Activated T-cell treated with anti-CD3 and anti-CD28 coated beads, Interleukin-2, amount 50 U/mL, for 24 hours (primary cell): ENCODE data around the gene BPNT1.
"Not testable (repeated sequence)": the region's sequence is repeated elsewhere in the genome, so short reads cannot be mapped to it uniquely, and the experiment has no call there.

Experiments
- DNase-seq: peaks from one replicate; pipeline ENCODE4 v3.0.0-alpha.2; 2020
- H3K27ac Mint-ChIP-seq: 2 replicates; pipeline ENCODE4 v1.8.0; 2020; ENCODE audit warnings: mild to moderate bottlenecking, mixed read lengths
- H3K27me3 Mint-ChIP-seq: 2 replicates; pipeline ENCODE4 v1.8.0; 2020; ENCODE audit warnings: mixed read lengths
- H3K36me3 Mint-ChIP-seq: 2 replicates; pipeline ENCODE4 v1.8.0; 2020; ENCODE audit warnings: low read depth, mixed read lengths
- H3K4me1 Mint-ChIP-seq: 2 replicates; pipeline ENCODE4 v1.8.0; 2020; ENCODE audit warnings: low read depth, mixed read lengths
- H3K4me3 Mint-ChIP-seq: 2 replicates; pipeline ENCODE4 v1.8.0; 2020; ENCODE audit warnings: mild to moderate bottlenecking, moderate library complexity, mixed read lengths
- H3K9me3 Mint-ChIP-seq: 2 replicates; pipeline ENCODE4 v1.8.0; 2020; ENCODE audit warnings: mixed read lengths

Gene BPNT1

GRCh38 chr1:220099826-220100225 lies 10.2 kb upstream of the BPNT1 start:
- Mint-ChIP-seq H3K36me3 (peaks cover 77% of the 10 kb centered on the region), H3K4me3 (no peak overlapping the region), H3K27me3 (no peaks in the 10 kb centered on the region), H3K9me3 (no peaks in the 10 kb centered on the region), H3K27ac (peak overlapping the region; percentile 33), H3K4me1 (peaks cover 23% of the 10 kb centered on the region)
- no peak for DNase-seq

GRCh38 chr1:220094016-220094911 lies 4.7 kb upstream of the BPNT1 start, which contains the start of gene IARS2:
Gene IARS2, plus strand, starts transcription at chr1:220094132. Its CDS starts 85 bp downstream, at chr1:220094217.
- H3K9me3 Mint-ChIP-seq = no peaks in the 10 kb centered on the region
- H3K36me3 Mint-ChIP-seq = peaks cover 39% of the 10 kb centered on the region
- peak within 1 kb of the TSS; percentile 83 for H3K4me3 Mint-ChIP-seq
- H3K4me1 Mint-ChIP-seq = peaks cover 30% of the 10 kb centered on the region
- H3K27ac Mint-ChIP-seq = peak within 1 kb of the TSS; percentile 87
- no peaks in the 10 kb centered on the region for H3K27me3 Mint-ChIP-seq
- peak; percentile 93 for DNase-seq

- H3K4me3 Mint-ChIP-seq = no peak overlapping the region
- DNase-seq = no peak
- no peak overlapping the region for H3K27ac Mint-ChIP-seq
- H3K36me3 Mint-ChIP-seq = peaks cover 38% of the 10 kb centered on the region
- H3K9me3 Mint-ChIP-seq = no peaks in the 10 kb centered on the region
- no peaks in the 10 kb centered on the region for H3K27me3 Mint-ChIP-seq
- H3K4me1 Mint-ChIP-seq = peaks cover 30% of the 10 kb centered on the region
These were observed 3.9 kb upstream of the BPNT1 start for GRCh38 chr1:220093361-220094015.

DNA sequence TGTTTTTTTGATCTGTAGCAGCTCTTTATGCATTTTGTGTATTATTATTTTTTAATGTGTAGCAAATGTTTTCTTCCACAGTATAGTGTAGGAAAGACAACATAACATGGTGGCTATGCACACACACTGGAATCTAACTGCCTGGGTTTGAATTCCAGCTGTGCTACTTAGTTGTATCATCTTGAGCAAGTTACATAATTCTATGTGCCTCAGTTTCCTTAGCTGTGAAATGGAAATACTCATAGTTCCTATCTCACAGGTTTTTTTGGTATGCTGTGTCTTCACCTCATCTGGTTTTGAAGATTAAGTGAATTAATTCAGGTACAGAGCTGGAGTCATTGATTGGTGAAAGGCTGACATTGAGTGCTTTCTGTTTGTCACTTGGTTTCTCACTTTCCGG lies 3.1 kb upstream of the BPNT1 start:
- Mint-ChIP-seq H3K4me1 (peaks cover 26% of the 10 kb centered on the region), H3K4me3 (no peak overlapping the region), H3K36me3 (peaks cover 30% of the 10 kb centered on the region), H3K27me3 (no peaks in the 10 kb centered on the region), H3K9me3 (no peaks in the 10 kb centered on the region), H3K27ac (no peak overlapping the region)
- no peak for DNase-seq

DNA sequence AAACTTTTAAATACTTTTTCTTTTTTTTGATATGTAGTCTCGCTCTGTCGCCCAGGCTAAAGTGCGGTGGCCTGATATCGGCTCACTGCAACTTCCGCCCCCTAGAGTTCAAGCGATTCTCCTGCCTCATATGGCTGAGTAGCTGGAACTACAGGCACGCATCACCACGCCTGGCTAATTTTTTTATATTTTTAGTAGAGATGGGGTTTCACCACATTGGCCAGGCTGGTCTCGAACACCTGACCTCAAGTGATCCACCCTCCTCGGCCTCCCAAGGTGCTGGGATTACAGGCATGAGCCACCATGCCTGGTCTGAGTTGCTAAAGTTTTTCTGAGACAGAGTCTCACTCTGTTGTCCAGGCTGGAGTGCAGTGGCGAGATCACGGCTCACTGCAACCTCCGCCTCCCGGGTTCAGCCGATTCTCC lies 3.3 kb downstream of the BPNT1 start:
- not testable (repeated sequence) for H3K4me1 Mint-ChIP-seq, H3K27me3 Mint-ChIP-seq, DNase-seq, H3K4me3 Mint-ChIP-seq, H3K27ac Mint-ChIP-seq, H3K9me3 Mint-ChIP-seq
- peaks cover 19% of the 10 kb centered on the region for H3K36me3 Mint-ChIP-seq

- Mint-ChIP-seq H3K27me3 (no peaks in the 10 kb centered on the region), H3K4me1 (peaks cover 4% of the 10 kb centered on the region), H3K36me3 (peaks cover 21% of the 10 kb centered on the region), H3K4me3 (no peak overlapping the region), H3K9me3 (no peaks in the 10 kb centered on the region), H3K27ac (no peak overlapping the region)
- no peak for DNase-seq
These were observed 5.1 kb downstream of the BPNT1 start for GRCh38 chr1:220084460-220084859.

- Mint-ChIP-seq H3K4me3 (no peak overlapping the region), H3K36me3 (peaks cover 49% of the 10 kb centered on the region), H3K9me3 (no peaks in the 10 kb centered on the region), H3K27me3 (no peaks in the 10 kb centered on the region), H3K4me1 (no peaks in the 10 kb centered on the region), H3K27ac (no peak overlapping the region)
- DNase-seq = no peak
These were observed 11.7 kb downstream of the BPNT1 start for GRCh38 chr1:220077887-220078286.

- H3K4me3 Mint-ChIP-seq = no peak overlapping the region
- peaks cover 53% of the 10 kb centered on the region for H3K36me3 Mint-ChIP-seq
- H3K27me3 Mint-ChIP-seq = no peaks in the 10 kb centered on the region
- no peaks in the 10 kb centered on the region for H3K9me3 Mint-ChIP-seq
- H3K4me1 Mint-ChIP-seq = no peaks in the 10 kb centered on the region
- H3K27ac Mint-ChIP-seq = no peak overlapping the region
- no peak for DNase-seq
These were observed 12.5 kb downstream of the BPNT1 start for GRCh38 chr1:220076861-220077762.

- Mint-ChIP-seq H3K27ac (no peak overlapping the region), H3K36me3 (peaks cover 64% of the 10 kb centered on the region), H3K4me3 (no peak overlapping the region), H3K4me1 (peaks cover 3% of the 10 kb centered on the region), H3K9me3 (peaks cover 3% of the 10 kb centered on the region), H3K27me3 (no peaks in the 10 kb centered on the region)
- no peak for DNase-seq
These were observed 22.1 kb downstream of the BPNT1 start for GRCh38 chr1:220067269-220068204.

DNA sequence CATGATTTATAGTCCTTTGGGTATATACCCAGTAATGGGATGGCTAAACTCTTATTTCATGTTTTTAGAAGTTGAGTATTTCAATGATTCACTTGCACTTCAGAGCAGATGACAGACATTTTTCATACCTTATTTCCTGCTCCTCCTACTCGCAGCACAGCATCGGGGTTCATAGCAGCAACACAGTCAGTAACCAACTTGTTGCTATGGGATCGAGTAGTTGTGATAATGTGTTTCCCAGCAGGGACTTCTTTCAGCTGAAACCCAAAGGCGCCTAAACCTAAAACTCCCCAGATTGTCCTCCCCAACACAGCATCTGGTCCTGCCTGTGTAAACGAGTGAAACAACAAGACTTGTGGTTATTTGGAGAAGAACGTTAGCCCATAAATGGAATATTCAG lies 27.0 kb downstream of the BPNT1 start:
- Mint-ChIP-seq H3K9me3 (peaks cover 4% of the 10 kb centered on the region), H3K27me3 (no peaks in the 10 kb centered on the region), H3K4me1 (peaks cover 3% of the 10 kb centered on the region), H3K27ac (no peak overlapping the region), H3K36me3 (peaks cover 67% of the 10 kb centered on the region), H3K4me3 (no peak overlapping the region)
- no peak for DNase-seq

DNA sequence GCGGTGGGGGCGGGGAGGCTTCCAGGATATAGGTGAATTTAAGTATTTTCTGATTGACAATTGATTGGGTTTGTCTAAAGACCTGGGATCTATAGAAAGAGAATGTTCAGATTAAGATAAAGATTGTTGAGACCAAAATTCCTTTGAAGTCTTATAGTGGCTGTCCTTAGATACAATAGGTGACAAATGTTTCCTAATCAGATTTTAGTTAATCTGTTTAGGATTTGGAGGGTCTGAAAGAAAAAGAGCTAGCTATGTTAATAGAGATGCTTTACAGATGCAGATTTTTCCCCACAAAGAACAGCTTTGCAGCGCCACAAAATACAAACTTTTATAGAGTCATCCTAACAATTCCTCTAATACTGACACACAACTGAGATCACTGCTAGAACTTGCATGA lies 28.7 kb downstream of the BPNT1 start:
- Mint-ChIP-seq H3K27ac (no peak overlapping the region), H3K4me3 (no peak overlapping the region), H3K9me3 (peaks cover 4% of the 10 kb centered on the region), H3K36me3 (peaks cover 64% of the 10 kb centered on the region), H3K27me3 (no peaks in the 10 kb centered on the region), H3K4me1 (peaks cover 5% of the 10 kb centered on the region)
- DNase-seq = no peak

DNA sequence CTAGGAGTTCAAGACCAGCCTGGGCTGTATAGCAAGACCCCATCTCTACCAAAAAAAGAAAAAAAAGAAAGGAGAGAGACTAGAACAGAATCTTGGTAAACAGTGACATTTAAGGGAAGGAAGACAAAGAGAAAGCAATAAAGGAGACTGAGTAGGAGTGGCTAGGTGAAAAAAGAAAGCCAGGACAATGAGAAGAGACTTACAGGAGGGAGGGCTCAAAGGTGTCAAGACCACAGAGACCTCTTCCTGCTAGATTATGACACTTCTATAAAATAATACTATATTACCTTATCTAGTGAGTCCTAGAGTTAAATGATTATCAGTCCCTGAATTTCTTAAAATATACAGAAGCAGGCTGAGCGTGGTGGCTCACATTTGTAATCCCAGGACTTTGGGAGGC lies 33.2 kb downstream of the BPNT1 start:
- peak overlapping the region; percentile 20 for H3K27ac Mint-ChIP-seq
- H3K9me3 Mint-ChIP-seq = no peaks in the 10 kb centered on the region
- peaks cover 32% of the 10 kb centered on the region for H3K36me3 Mint-ChIP-seq
- H3K27me3 Mint-ChIP-seq = no peaks in the 10 kb centered on the region
- H3K4me1 Mint-ChIP-seq = peaks cover 5% of the 10 kb centered on the region
- DNase-seq = no peak
- H3K4me3 Mint-ChIP-seq = no peak overlapping the region

GRCh38 chr1:220046052-220046930 lies 43.3 kb downstream of the BPNT1 start, which contains the start of gene EPRS1:
Gene EPRS1, minus strand, starts transcription at chr1:220046505. Its CDS starts 117 bp downstream, at chr1:220046388.
- Mint-ChIP-seq H3K4me1 (peaks cover 46% of the 10 kb centered on the region), H3K27me3 (no peaks in the 10 kb centered on the region), H3K27ac (peak within 1 kb of the TSS; percentile 98), H3K9me3 (no peaks in the 10 kb centered on the region), H3K36me3 (peaks cover 47% of the 10 kb centered on the region), H3K4me3 (peak within 1 kb of the TSS; percentile 98)
- DNase-seq = peak; percentile 95
